ENCODE measurements around the gene S100B.

GRCh38 chr21:46650476-46651098, 45.7 kb upstream of the S100B start:
- no peak for TF ChIP-seq USF1 (IDR thresholded peaks at IDR 0.05)
- TF ChIP-seq YY1 (IDR thresholded peaks at IDR 0.05; ENCODE audit: low read depth) = no peak
- TF ChIP-seq TEAD4 (IDR thresholded peaks at IDR 0.05) = no peak
- no peak for TF ChIP-seq TAF1 (IDR thresholded peaks at IDR 0.05; ENCODE audit: low read depth)
- no peak for TF ChIP-seq EGR1 (IDR thresholded peaks at IDR 0.05)
- no peak for TF ChIP-seq EP300 (IDR thresholded peaks at IDR 0.05; ENCODE audit: borderline replicate concordance)
- no peak for TF ChIP-seq REST (IDR thresholded peaks at IDR 0.05; ENCODE audit: low read depth)
- no peak for TF ChIP-seq CREB1 (IDR thresholded peaks at IDR 0.05; ENCODE audit: low read depth)
- no peak for TF ChIP-seq ZBTB7A (IDR thresholded peaks at IDR 0.05; ENCODE audit: low read depth)
